ENCODE data around the gene CRKL. TPM values are rescaled to one million over a fixed set of nuclear protein-coding genes. Genes with fewer than 3 reads are reported as not detected.

The CRKL gene
- polyA plus RNA-seq, 2 of the 4 experiments (the other 2 are of a cell fraction): 21.4 to 22.8 TPM

DNA sequence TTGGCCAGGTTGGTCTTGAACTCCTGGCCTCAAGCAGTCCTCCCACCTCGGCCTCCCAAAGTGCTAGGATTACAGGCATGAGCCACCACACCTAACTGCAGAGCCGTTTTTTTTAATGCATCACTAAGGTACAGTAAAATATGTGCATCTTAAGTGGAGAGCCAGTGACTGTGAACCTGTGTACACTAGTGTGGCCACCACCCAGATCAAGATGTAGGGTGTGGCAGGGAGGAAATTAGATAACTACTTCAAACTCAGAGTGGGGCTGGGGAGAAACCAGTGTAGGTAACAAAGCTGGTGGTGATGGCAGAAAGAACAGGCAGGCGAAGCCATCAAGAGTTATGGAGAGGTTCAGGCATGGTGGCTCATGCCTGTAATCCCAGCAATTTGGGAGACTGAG, 44.0 kb upstream of the CRKL start:
- FAIRE-seq: no peak
- CTCF ChIA-PET: interaction anchor here (1.0 to 6.5 kb wide), 3 partner anchors 12 to 69 kb away, joined by 3 to 35 read pairs (median 3); no protein-coding TSS in a partner anchor

DNA sequence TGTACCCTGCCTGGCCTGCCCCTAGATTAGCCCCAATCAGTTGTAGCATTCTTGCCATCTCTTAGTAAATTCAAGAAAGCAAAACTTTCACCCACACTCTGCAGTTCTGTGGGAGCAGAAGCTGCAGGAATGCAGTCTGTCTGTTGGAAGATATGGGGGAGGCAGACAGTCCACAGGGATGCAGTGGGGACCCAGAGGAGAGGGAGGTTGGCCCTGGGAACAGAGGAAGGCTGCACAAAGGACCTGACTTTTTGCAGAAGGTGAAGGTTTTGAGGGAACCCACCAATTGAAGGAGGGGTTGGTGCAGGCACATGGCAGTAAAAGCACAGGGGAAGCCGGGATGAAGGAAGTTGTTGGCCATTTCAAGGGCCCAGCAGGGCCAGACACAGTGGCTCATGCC, 41.9 kb upstream of the CRKL start:
- no peak for ATAC-seq
- no peak for FAIRE-seq
- TF ChIP-seq HOXB13 (CRISPR knock-in tag; IDR thresholded peaks at IDR 0.05; ENCODE audit: low read depth): no peak
- WGBS (ENCODE audit: missing lambda C conversion rate): 75% methylated on average over 1 of the region's 1 CpG
- no peak overlapping the region for H3K4me3 ChIP-seq
- no peak for DNase-seq (ENCODE audit: low read depth in 1 of 2, low spot score in 1 of 2)
- H3K4me1 ChIP-seq: no peaks in the 10 kb centered on the region
- no peaks in the 10 kb centered on the region for H3K9me3 ChIP-seq
- H3K4me2 ChIP-seq: no peak overlapping the region
- no peak overlapping the region for H3K27ac ChIP-seq
- CTCF ChIA-PET: interaction anchor here (6.5 kb wide), 1 partner anchor 10 kb away, joined by 35 read pairs; no protein-coding TSS in a partner anchor
- POLR2A ChIA-PET: no interaction called here

More for the DNA sequence above, 44.0 kb upstream of the CRKL start:
- Histone ChIP-seq H3K4me1 (no peaks in the 10 kb centered on the region), H3K4me3 (no peak overlapping the region), H3K27ac (no peak overlapping the region), H3K4me2 (no peak overlapping the region), H3K9me3 (no peaks in the 10 kb centered on the region)
- POLR2A ChIA-PET: no interaction called here
- ATAC-seq (no peak), DNase-seq (ENCODE audit: low read depth in 1 of 2, low spot score in 1 of 2) (no peak)
- TF ChIP-seq FOSB (CRISPR knock-in tag; IDR thresholded peaks at IDR 0.05) (no peak), FOSL2 (IDR thresholded peaks at IDR 0.05) (no peak), FOSL2 (CRISPR knock-in tag; IDR thresholded peaks at IDR 0.05) (no peak), HOXB5 (CRISPR knock-in tag; IDR thresholded peaks at IDR 0.05) (no peak), PHF8 (IDR thresholded peaks at IDR 0.05; ENCODE audit: borderline replicate concordance, low read depth) (no peak), MAZ (IDR thresholded peaks at IDR 0.05; ENCODE audit: borderline replicate concordance, low read depth, low read length) (no peak), ZC3H11A (IDR thresholded peaks at IDR 0.05) (no peak), KDM5A (IDR thresholded peaks at IDR 0.05) (no peak), RFX5 (IDR thresholded peaks at IDR 0.05) (no peak), JUN (IDR thresholded peaks at IDR 0.05) (no peak), RARB (CRISPR knock-in tag; IDR thresholded peaks at IDR 0.05) (no peak), SREBF2 (IDR thresholded peaks at IDR 0.05) (no peak), CHD4 (IDR thresholded peaks at IDR 0.05; ENCODE audit: borderline replicate concordance) (no peak), EP300 (IDR thresholded peaks at IDR 0.05) (no peak), BHLHE40 (IDR thresholded peaks at IDR 0.05; ENCODE audit: low read depth, low read length) (no peak), RCOR1 (IDR thresholded peaks at IDR 0.05; ENCODE audit: low read depth, low read length) (no peak), TP53 (CRISPR knock-in tag; IDR thresholded peaks at IDR 0.05) (no peak), MYC (IDR thresholded peaks at IDR 0.05; ENCODE audit: borderline replicate concordance, low read length) (no peak), EHF (CRISPR knock-in tag; IDR thresholded peaks at IDR 0.05) (no peak)
- TF ChIP-seq, protein P1, sequence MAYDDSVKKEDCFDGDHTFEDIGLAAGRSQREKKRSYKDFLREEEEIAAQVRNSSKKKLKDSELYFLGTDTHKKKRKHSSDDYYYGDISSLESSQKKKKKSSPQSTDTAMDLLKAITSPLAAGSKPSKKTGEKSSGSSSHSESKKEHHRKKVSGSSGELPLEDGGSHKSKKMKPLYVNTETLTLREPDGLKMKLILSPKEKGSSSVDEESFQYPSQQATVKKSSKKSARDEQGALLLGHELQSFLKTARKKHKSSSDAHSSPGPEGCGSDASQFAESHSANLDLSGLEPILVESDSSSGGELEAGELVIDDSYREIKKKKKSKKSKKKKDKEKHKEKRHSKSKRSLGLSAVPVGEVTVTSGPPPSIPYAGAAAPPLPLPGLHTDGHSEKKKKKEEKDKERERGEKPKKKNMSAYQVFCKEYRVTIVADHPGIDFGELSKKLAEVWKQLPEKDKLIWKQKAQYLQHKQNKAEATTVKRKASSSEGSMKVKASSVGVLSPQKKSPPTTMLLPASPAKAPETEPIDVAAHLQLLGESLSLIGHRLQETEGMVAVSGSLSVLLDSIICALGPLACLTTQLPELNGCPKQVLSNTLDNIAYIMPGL (CRISPR knock-in tag; IDR thresholded peaks at IDR 0.05; ENCODE audit: borderline replicate concordance): no peak
- TF ChIP-seq, protein P2, sequence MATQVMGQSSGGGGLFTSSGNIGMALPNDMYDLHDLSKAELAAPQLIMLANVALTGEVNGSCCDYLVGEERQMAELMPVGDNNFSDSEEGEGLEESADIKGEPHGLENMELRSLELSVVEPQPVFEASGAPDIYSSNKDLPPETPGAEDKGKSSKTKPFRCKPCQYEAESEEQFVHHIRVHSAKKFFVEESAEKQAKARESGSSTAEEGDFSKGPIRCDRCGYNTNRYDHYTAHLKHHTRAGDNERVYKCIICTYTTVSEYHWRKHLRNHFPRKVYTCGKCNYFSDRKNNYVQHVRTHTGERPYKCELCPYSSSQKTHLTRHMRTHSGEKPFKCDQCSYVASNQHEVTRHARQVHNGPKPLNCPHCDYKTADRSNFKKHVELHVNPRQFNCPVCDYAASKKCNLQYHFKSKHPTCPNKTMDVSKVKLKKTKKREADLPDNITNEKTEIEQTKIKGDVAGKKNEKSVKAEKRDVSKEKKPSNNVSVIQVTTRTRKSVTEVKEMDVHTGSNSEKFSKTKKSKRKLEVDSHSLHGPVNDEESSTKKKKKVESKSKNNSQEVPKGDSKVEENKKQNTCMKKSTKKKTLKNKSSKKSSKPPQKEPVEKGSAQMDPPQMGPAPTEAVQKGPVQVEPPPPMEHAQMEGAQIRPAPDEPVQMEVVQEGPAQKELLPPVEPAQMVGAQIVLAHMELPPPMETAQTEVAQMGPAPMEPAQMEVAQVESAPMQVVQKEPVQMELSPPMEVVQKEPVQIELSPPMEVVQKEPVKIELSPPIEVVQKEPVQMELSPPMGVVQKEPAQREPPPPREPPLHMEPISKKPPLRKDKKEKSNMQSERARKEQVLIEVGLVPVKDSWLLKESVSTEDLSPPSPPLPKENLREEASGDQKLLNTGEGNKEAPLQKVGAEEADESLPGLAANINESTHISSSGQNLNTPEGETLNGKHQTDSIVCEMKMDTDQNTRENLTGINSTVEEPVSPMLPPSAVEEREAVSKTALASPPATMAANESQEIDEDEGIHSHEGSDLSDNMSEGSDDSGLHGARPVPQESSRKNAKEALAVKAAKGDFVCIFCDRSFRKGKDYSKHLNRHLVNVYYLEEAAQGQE (IDR thresholded peaks at IDR 0.05): no peak
- 80% methylated on average over 3 of the region's 3 CpGs for WGBS (ENCODE audit: missing lambda C conversion rate)

Measured in A549 (cell line).